GM21360 (cell line): ENCODE data around the gene ZNHIT1.

Experiments used
- ATAC-seq: cut with Tn5 transposase; IDR thresholded peaks from one replicate; pipeline ENCODE4 v1.9.1; 2021; ENCODE audit warnings: mild to moderate bottlenecking, moderate library complexity; ENCODE audit not compliant: unreplicated experiment

ZNHIT1 gene

DNA sequence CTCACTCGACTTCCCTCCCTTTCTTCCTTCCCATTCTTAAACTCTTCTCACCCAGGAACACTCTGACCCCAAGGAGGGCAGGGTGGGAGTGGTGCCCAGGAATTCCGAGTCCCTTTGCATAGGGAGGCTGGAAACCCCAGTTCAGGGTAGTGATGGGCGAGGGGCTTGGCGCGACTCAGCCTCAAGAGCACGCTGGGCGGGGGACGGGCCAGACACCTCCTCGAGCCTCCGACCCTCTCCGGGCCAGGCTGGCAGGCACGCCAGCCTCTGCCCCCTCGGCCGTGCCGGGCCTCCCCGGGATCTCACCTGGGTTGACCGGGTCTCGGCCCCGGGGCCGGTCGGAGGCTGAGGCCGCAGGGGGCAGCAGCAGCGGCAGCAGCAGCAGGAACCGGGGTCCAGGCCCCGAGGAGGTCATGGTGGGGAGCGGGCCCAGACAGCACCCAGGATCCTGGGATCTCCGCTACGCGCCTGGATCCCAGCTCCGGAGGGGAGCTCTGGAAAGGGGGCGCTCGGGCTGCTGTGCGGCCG lies 1.0 kb upstream of the ZNHIT1 start:
- peak; percentile 20 for ATAC-seq

- no peak for ATAC-seq
Measured at GRCh38 chr7:101218236-101219125, 516 bp downstream of the ZNHIT1 start.

DNA sequence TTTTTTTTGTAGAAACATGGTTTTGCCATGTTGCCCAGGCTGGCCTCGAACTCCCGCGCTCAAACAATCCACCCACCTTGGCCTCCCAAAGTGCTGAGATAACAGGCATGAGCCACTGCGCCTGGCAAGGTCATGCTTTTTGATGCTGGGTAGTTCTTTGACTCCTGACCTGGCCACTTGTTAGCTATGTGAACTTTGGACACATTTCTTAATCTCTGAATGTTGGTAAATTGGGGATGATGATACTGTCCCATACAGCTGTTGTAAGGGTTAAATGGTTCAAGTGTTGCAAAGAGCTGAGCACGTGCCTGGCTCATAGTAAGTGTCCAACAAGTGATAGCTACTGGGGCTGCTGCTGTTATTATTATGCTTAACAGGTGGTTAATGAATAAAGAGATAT lies 2.3 kb downstream of the ZNHIT1 start:
- no peak for ATAC-seq

- no peak for ATAC-seq
Measured at GRCh38 chr7:101222275-101222830, 4.4 kb downstream of the ZNHIT1 start.

DNA sequence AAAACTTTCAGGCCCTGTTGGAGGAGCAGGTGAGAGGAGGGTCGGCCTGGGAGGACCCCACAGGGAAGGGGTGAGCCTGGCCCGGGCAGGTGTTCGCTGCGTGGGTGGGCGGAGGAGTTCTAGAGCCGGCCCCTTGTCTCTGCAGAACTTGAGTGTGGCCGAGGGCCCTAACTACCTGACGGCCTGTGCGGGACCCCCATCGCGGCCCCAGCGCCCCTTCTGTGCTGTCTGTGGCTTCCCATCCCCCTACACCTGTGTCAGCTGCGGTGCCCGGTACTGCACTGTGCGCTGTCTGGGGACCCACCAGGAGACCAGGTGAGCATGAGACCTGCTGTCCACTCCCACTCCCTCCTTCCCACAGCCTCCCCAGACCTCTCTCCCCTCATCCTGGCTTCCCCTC lies 5.6 kb downstream of the ZNHIT1 start:
- no peak for ATAC-seq

DNA sequence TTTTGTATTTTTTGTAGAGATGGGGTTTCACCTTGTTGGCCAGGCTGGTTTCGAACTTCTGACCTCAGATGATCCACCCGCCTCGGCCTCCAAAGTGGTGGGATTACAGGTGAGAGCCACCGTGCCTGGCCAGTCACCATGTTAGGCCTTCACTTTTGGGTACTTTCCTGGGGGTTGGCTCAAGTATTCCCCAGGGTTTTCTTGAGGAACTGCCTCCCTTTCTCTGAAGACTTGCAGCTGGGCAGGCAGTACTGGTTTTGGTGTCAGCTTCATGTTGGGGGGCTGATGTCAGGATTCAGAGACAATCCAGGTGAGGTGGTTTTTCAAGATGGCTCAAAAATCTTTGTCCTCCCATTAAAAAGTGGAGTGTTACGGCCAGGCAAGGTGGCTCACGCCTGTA lies 7.7 kb downstream of the ZNHIT1 start:
- no peak for ATAC-seq

DNA sequence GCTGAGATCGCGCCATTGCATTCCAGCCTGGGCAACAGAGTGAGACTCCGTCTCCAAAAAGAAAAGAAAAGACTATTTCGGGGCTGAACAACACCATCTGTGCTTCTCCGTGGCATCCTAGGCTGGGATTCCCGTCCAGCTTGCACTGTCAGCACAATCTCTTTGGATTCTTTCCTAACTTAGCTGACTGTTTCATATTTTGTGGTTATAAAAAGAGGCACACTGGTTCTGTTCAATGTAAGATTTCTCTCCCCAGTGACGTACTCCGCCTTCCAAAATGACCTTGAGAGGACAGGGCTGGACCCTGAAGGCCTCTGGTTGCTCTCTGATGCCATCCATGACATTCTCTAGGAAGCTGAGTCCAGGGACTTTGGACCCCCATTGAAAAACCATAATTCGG lies 8.8 kb downstream of the ZNHIT1 start:
- ATAC-seq: no peak

GRCh38 chr7:101231644-101232043 lies 13.7 kb downstream of the ZNHIT1 start:
- ATAC-seq: no peak

DNA sequence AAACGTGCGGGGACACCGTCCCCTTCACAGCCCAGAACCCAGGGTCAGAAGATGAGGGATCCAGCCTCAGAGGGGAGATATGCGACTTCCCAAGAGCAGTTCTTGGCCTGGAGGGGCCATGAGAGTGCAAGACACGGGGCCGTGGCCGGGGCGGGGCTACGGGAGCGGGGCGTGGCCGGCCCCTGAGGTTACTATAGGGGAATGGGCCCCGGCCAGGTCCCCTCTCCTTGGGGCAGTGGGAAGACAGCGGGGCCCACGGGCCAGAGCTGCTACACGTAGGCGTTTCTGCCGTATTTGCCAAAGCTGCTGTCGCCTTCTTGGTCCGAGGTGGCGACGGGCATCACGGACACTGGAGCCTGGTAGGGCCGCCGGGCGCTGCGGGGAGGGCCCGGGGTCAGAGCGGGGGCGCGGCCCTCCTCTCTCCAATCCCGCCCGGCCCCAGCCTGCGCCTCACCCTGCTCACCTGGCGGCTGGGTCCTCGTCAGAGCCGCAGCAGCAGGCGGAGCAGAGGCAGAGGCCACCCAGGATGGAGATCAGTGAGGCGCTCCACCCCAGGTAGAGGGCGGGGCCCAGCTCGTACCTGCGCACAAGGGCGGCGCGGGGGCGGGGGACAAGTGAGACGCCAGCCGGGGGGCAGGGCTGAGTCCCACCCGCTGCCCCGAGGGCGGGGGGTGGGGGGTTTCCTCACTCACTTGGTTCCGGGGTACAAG lies 14.3 kb downstream of the ZNHIT1 start:
- no peak for ATAC-seq

GRCh38 chr7:101233907-101234547 lies 16.1 kb downstream of the ZNHIT1 start:
- no peak for ATAC-seq

DNA sequence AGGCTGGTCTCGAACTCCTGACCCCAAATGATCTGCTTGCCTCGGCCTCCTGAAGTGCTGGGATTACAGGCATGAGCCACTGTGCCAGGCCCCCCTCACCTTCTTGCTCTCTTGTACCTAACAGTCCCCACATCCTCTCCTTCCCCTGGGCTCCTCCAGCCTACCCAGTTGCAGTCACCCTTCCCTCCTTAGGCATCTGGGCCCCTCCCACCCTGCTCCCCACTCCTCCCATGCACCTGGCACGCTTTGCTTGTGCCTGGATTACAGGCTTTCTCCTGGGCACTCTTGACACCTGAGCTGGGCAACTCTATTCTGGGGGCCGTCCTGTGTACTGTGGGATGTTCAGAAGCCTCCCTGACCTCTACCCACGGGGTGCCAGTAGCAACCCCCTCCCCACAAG lies 16.7 kb downstream of the ZNHIT1 start:
- ATAC-seq: no peak

DNA sequence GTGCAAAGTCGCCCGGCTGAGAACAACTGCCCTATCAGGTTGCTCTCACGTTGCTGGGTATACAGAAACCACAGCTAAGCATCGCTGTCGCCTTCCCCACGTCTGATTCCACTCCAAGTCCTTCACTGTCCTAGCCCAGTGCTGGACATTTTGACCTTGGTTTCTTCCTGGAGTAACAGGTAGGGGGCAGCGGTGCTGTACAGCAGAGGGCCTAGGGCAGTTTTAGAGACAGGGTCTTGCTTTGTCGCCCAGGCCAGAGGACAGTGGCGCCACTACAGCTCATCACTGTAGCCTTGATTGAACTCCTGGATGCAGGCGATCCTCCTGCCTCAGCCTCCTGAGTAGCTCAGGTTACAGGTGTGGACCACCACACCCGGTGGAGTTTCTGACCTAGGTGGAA lies 17.1 kb downstream of the ZNHIT1 start:
- ATAC-seq: no peak

DNA sequence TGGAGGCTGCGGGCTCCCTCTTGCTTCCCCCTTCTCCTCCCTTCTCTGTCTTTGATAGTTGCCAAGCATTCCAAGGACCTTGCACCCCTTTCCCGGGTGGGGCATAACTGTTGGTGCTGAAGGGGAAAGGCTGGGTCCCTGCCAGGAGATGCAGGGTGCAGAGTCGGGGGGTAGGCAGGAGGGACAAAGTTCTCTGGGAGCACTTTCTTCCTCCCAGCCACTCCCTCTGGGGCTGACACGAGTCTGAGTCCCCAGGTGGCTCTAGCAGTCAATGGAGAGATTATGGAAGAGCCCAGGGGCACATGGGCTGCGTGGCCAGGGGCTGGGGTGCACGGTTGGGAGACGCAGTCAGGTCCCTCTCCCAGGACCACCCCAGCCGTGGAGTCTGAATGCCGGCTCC lies 17.6 kb downstream of the ZNHIT1 start:
- no peak for ATAC-seq

GRCh38 chr7:101236292-101236835 lies 18.4 kb downstream of the ZNHIT1 start:
- no peak for ATAC-seq

DNA sequence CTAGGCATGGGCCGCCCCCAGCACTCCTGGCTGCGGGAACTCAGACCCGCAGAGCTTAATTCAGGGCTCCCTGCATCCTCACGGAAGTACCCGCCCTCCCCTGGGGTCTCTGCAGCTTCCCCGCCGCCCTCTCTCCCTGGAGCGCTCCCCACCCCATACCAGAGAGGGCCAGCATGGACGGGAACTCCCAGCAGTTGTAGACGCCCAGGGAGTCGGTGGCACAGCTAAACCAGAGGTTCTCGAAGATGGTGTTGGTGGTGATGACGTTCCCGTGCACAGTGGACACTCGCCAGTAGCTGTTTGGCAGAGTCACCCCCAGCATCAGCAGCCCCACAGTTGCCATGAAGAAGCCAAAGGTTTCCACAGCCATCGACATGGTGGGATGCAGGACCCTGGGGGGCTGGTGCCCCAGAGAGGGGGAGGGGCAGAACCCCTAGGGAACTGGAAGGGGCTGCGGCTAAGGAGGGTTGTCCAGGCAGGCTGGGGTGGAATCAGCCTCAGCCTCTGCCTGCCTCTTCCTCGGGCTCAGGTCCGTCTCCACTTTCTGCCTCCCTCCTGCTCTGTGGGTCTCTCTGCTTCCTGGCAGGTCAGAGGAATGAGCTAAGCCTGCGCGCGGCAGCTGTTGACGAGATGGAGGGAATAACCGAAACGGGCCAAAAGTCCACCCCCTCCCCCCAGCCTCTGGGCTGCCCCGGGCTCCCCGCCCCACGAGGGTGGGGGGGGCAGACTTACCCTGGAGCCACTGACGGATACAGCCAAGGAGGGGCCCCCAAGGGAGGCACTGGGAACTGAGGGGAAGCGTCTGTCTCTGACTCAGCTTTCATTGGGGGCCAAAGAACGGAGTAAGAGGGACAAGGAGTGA lies 19.5 kb downstream of the ZNHIT1 start, which contains the start of gene CLDN15:
Gene CLDN15 (minus strand): TSS at position 597 of the 862 bp plus-strand sequence. CDS start 221 bp downstream, at position 376.
- ATAC-seq: no peak

DNA sequence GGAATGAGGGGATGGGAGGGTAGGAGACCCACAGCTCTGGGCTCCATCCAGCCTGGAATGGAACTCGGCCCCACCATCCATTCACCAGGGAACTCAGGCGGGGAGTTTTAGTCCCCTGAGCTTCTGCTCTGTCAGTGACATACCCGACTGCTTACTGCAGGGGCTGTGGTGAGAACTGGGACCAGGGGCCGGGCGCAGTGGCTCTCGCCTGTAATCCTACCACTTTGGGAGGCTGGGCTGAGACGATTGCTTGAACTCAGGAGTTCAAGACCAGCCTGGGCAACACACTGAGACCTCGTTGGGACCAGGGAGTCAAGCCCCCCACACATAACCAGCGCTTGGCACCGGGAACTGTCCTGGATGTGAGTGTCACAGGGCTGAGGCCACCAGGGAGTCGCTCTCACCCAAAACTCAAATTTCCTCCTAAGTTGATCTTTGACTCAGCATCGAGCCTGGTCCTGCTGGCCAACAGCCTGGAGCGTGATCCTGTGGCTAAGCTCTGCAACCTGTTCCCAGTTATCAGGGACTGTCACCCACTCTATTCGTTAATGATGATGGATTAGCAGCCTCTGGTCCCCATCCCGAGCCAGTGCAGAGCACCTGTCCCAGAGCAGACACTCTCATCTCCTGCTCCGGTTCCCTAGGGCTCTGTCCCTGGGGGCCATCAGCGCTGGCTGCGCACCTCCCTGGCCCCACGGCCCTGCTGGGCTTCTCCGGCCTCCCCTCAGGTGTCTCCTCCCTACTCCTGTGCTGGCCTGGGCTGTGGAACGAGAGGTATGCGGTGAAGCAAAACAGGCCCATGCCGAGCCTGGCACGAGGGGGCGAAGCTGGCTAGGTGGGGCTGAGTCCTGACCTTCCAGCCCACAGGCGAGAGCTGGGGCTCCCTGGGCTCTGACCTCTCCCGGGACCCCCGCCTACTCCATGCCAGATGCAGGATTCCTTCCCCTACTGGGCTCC lies 20.5 kb downstream of the ZNHIT1 start:
- ATAC-seq: no peak

- no peak for ATAC-seq
Measured at GRCh38 chr7:101239191-101239950, 21.4 kb downstream of the ZNHIT1 start.

- ATAC-seq: no peak
Measured at GRCh38 chr7:101239951-101240220, 21.9 kb downstream of the ZNHIT1 start.
